GM12864 (cell line): Measurements from ENCODE around the gene WDFY4.

ENCODE experiments used
- DNase-seq: peaks from one replicate; pipeline ENCODE4 v3.0.0-alpha.2; 2011; ENCODE audit warnings: low read depth
- H3K4me3 ChIP-seq: 2 replicates; pipeline ENCODE4 v1.5.1; 2011; ENCODE audit warnings: mild to moderate bottlenecking, low read depth, low read length, control low read depth
- CTCF ChIP-seq: IDR thresholded peaks from 2 replicates; pipeline ENCODE4 v1.5.1; 2011; ENCODE audit warnings: low read depth, mild to moderate bottlenecking, moderate library complexity, low read length, control low read depth, inconsistent platforms; ENCODE audit errors: missing control alignments

WDFY4 gene

GRCh38 chr10:48722153-48723145 lies 37.8 kb downstream of the WDFY4 start:
- H3K4me3 ChIP-seq: no peak overlapping the region
- DNase-seq: no peak
- no peak for TF ChIP-seq CTCF

GRCh38 chr10:48724127-48724526 lies 39.5 kb downstream of the WDFY4 start:
- H3K4me3 ChIP-seq: no peak overlapping the region
- DNase-seq: no peak
- no peak for TF ChIP-seq CTCF

GRCh38 chr10:48725708-48726107 lies 41.0 kb downstream of the WDFY4 start:
- H3K4me3 ChIP-seq: no peak overlapping the region
- DNase-seq: no peak
- no peak for TF ChIP-seq CTCF

GRCh38 chr10:48727866-48728265 lies 43.2 kb downstream of the WDFY4 start:
- H3K4me3 ChIP-seq: no peak overlapping the region
- no peak for DNase-seq
- TF ChIP-seq CTCF: no peak

- TF ChIP-seq CTCF: no peak
- no peak overlapping the region for H3K4me3 ChIP-seq
- no peak for DNase-seq
Measured at GRCh38 chr10:48729222-48729621, 44.5 kb downstream of the WDFY4 start.

GRCh38 chr10:48729941-48730457 lies 45.3 kb downstream of the WDFY4 start:
- no peak for DNase-seq
- no peak overlapping the region for H3K4me3 ChIP-seq
- TF ChIP-seq CTCF: no peak
